ENCODE data around the gene TP53INP2. TPM values are rescaled to one million over a fixed set of nuclear protein-coding genes. Genes with fewer than 3 reads are reported as not detected.

The TP53INP2 gene
- total and polyA plus RNA-seq, 9 of the 15 experiments (the other 6 are each of a cell fraction or from before 2014, with no cell fraction given): 0.43 to 5.0 (median 1.3) TPM

DNA sequence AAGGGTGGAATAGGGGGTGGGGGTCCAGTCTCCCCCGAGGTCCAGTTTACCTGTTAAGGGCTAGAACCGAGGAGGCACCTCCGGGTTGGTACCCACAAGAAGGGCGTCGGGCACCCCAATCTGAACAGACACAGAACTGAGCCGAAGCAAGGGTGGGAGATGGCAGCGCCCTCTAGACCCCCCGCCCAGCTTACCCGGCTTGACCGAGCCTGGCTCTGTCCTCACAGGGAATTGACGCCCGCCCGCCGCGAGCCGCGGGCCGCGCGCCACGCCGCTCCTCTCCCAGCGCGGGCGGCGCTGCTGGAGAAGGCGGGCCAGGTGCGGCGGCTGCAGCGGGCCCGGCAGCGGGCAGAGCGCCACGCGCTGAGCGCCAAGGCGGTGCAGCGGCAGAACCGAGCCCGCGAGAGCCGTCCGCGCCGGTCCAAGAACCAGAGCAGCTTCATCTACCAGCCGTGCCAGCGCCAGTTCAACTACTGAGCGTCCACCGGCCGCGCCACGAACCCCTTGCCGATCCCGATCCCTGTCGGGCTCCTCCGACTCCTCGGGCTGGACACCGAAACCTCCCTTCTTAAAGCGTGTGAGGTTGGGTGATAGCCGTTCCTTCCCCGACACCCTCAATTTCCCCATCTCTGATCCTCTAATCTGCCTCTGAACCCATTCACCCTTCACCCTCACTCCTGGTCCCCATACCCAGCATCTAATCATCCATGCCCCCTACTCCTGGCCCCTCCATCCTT is 5.9 kb downstream of the TP53INP2 start:
- DNase-seq (ENCODE audit: extremely low read depth in 1 of 4, low spot score in 3 of 4) (peak in 2 of 4 experiments; percentile 49 to 52), FAIRE-seq (no peak), ATAC-seq (no peak)
- Histone ChIP-seq H4K20me1 (replicated peaks; ENCODE audit: control insufficient read depth, insufficient read depth, low read length) (0 out of 2 replicates have a peak, but pooled peaks cover 2% of the 10 kb centered on the region), H3K4me3 (peak overlapping the region; percentile 73), H3K36me3 (ENCODE audit: control insufficient read depth, insufficient read depth, low read length) (peaks cover 6% of the 10 kb centered on the region; the same call in 2 of the 3 replicates), H3K79me2 (ENCODE audit: control insufficient read depth, insufficient read depth, low read length) (no peaks in the 10 kb centered on the region), H3K4me2 (ENCODE audit: insufficient read depth, low read length) (peak overlapping the region; percentile 84), H3K4me1 (replicated peaks in 1 of 2; ENCODE audit: control insufficient read depth in 2 of 2, insufficient read depth in 2 of 2, low read length in 2 of 2) (peaks cover 35 to 39% of the 10 kb centered on the region in 2 experiments), H3K9me1 (ENCODE audit: control insufficient read depth, insufficient read depth, low read length) (no peaks in the 10 kb centered on the region), H3K27me3 (ENCODE audit: control insufficient read depth in 2 of 2, insufficient read depth in 2 of 2, low read length in 2 of 2) (no peaks in the 10 kb centered on the region), H3K9me3 (replicated peaks; ENCODE audit: control insufficient read depth, insufficient read depth, low read depth, low read length) (no peaks in the 10 kb centered on the region), H2AFZ (ENCODE audit: low read depth, low read length) (peak overlapping the region; percentile 96), H3K9ac (ENCODE audit: insufficient read depth in 1 of 2, low read depth in 2 of 2, low read length in 2 of 2) (peak overlapping the region; percentile 79 to 93; a peak in 3 of 4 replicates), H3K27ac (ENCODE audit: extremely low read depth, low read depth, low read length) (peak overlapping the region; percentile 72; the same call in 2 of the 3 replicates)
- TF ChIP-seq, protein P1, sequence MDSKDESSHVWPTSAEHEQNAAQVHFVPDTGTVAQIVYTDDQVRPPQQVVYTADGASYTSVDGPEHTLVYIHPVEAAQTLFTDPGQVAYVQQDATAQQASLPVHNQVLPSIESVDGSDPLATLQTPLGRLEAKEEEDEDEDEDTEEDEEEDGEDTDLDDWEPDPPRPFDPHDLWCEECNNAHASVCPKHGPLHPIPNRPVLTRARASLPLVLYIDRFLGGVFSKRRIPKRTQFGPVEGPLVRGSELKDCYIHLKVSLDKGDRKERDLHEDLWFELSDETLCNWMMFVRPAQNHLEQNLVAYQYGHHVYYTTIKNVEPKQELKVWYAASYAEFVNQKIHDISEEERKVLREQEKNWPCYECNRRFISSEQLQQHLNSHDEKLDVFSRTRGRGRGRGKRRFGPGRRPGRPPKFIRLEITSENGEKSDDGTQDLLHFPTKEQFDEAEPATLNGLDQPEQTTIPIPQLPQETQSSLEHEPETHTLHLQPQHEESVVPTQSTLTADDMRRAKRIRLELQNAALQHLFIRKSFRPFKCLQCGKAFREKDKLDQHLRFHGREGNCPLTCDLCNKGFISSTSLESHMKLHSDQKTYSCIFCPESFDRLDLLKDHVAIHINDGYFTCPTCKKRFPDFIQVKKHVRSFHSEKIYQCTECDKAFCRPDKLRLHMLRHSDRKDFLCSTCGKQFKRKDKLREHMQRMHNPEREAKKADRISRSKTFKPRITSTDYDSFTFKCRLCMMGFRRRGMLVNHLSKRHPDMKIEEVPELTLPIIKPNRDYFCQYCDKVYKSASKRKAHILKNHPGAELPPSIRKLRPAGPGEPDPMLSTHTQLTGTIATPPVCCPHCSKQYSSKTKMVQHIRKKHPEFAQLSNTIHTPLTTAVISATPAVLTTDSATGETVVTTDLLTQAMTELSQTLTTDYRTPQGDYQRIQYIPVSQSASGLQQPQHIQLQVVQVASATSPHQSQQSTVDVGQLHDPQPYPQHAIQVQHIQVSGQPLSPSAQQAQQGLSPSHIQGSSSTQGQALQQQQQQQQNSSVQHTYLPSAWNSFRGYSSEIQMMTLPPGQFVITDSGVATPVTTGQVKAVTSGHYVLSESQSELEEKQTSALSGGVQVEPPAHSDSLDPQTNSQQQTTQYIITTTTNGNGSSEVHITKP (IDR thresholded peaks at IDR 0.05; ENCODE audit: partially characterized antibody): peak; percentile 35
- TF ChIP-seq, protein P2, sequence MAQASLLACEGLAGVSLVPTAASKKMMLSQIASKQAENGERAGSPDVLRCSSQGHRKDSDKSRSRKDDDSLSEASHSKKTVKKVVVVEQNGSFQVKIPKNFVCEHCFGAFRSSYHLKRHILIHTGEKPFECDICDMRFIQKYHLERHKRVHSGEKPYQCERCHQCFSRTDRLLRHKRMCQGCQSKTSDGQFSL (CRISPR knock-in tag; IDR thresholded peaks at IDR 0.05): peak; percentile 93
- TF ChIP-seq, protein P2 (tag; IDR thresholded peaks at IDR 0.05): peak in 1 of 2 experiments; percentile 90; a peak in 2 of 4 replicates
- TF ChIP-seq BACH1 (tag; IDR thresholded peaks at IDR 0.05): no peak
- TF ChIP-seq, protein P3, sequence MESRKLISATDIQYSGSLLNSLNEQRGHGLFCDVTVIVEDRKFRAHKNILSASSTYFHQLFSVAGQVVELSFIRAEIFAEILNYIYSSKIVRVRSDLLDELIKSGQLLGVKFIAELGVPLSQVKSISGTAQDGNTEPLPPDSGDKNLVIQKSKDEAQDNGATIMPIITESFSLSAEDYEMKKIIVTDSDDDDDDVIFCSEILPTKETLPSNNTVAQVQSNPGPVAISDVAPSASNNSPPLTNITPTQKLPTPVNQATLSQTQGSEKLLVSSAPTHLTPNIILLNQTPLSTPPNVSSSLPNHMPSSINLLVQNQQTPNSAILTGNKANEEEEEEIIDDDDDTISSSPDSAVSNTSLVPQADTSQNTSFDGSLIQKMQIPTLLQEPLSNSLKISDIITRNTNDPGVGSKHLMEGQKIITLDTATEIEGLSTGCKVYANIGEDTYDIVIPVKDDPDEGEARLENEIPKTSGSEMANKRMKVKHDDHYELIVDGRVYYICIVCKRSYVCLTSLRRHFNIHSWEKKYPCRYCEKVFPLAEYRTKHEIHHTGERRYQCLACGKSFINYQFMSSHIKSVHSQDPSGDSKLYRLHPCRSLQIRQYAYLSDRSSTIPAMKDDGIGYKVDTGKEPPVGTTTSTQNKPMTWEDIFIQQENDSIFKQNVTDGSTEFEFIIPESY (CRISPR knock-in tag; IDR thresholded peaks at IDR 0.05): 0 out of 2 replicates have a peak, but pooled peaks have one; percentile 23
- TF ChIP-seq, protein P4, sequence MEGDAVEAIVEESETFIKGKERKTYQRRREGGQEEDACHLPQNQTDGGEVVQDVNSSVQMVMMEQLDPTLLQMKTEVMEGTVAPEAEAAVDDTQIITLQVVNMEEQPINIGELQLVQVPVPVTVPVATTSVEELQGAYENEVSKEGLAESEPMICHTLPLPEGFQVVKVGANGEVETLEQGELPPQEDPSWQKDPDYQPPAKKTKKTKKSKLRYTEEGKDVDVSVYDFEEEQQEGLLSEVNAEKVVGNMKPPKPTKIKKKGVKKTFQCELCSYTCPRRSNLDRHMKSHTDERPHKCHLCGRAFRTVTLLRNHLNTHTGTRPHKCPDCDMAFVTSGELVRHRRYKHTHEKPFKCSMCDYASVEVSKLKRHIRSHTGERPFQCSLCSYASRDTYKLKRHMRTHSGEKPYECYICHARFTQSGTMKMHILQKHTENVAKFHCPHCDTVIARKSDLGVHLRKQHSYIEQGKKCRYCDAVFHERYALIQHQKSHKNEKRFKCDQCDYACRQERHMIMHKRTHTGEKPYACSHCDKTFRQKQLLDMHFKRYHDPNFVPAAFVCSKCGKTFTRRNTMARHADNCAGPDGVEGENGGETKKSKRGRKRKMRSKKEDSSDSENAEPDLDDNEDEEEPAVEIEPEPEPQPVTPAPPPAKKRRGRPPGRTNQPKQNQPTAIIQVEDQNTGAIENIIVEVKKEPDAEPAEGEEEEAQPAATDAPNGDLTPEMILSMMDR (IDR thresholded peaks at IDR 0.05 in 2 of 3, conservative IDR thresholded peaks at IDR 0.05 in 1 of 3; ENCODE audit: insufficient read depth in 2 of 3, low read depth in 1 of 3, low read length in 3 of 3): 0 out of 6 replicates have a peak, but pooled peaks of 1 of the 3 experiments have one; percentile 12
- no TSS peak for BruUV-seq (replicated peaks)
- in situ Hi-C loops (cut with MboI): loop anchor here (10.0 kb wide), 2 partner anchors 175 to 395 kb away; no protein-coding TSS in a partner anchor
- CTCF ChIA-PET (ENCODE audit: low intra/inter-chr PET ratio): interaction anchor here (0.6 kb wide), 1 partner anchor 165 kb away, joined by 3 read pairs; no protein-coding TSS in a partner anchor
- POLR2A ChIA-PET: interaction anchor here (0.7 to 0.9 kb wide), 2 partner anchors 16 to 38 kb away, joined by 3 read pairs; no protein-coding TSS in a partner anchor
- intact Hi-C loops (cut with micrococcal nuclease): loop anchor here (1.0 to 5.0 kb wide), 4 partner anchors 57 to 518 kb away; no protein-coding TSS in a partner anchor
- WGBS (ENCODE audit: insufficient coverage, low coverage, missing lambda C conversion rate): 75% methylated on average over 22 of the region's 61 CpGs
